ENCODE data around the gene INSYN1. TPM values are rescaled to one million over a fixed set of nuclear protein-coding genes. Genes with fewer than 3 reads are reported as not detected.

The INSYN1 gene
- total RNA-seq, 1 experiment from 2014 or later: not detected

DNA sequence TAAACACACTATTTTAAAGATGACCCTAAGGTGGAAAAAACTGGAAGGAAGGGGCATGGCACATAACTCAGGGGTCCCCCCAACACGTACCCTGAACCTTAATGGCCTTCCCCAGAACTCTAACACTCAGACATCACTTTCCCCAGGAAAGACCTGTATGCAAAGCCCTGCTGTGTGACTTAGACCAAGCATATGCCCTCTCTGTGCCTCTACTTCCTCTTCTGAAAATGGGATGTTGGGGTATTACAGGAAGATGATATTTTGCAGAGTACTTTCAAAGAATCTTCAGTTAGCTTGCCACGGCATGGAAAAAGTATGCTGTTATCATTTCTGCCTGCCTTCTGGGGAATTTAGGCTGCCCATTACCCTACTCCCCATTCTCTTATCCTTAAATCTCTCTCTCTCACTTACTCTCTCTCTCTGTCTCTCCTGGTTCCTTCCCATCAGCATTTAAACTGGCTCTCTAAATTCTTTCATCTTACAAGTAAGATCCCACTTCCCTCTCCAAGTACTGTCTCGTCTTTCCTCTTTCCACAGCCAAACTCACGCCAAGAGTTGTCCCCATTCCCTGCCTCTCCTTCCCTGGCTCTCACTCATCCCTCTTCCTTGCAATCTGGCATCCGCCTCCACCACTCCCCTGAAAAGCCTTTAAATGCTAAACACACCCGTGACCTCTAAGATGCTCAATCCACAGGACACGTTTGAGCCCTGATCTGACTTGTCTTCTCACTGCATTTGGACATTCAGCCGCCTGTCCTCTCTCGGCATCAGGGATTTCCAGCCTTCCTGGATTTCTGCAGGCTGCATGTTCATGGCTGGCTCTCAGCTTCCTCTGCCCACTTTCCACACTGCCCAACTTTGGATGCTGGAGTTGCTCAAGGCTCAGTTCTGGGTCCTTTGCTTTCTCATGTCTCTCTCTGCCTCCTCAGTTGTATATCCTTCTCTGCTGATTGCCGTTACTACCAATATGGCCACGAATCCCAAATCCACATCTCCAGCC is 7.5 kb upstream of the INSYN1 start:
- intact Hi-C loops (cut with micrococcal nuclease): no loop called here
- no TSS peak for BruUV-seq (replicated peaks)
- H3K4me1 ChIP-seq (ENCODE audit: insufficient read depth, low read length): no peaks in the 10 kb centered on the region
- no peaks in the 10 kb centered on the region for H3K9me3 ChIP-seq (ENCODE audit: low read length)
- ATAC-seq (no peak), DNase-seq (no peak)
- H3K9me2 ChIP-seq (replicated peaks; ENCODE audit: low read length): no peaks in the 10 kb centered on the region
- TF ChIP-seq EZH2phosphoT487 (IDR thresholded peaks at IDR 0.05; ENCODE audit: borderline replicate concordance, low read length): no peak
- no peak for TF ChIP-seq EZH2 (IDR thresholded peaks at IDR 0.05; ENCODE audit: low read length, unreplicated experiment)
- TF ChIP-seq, protein P1, sequence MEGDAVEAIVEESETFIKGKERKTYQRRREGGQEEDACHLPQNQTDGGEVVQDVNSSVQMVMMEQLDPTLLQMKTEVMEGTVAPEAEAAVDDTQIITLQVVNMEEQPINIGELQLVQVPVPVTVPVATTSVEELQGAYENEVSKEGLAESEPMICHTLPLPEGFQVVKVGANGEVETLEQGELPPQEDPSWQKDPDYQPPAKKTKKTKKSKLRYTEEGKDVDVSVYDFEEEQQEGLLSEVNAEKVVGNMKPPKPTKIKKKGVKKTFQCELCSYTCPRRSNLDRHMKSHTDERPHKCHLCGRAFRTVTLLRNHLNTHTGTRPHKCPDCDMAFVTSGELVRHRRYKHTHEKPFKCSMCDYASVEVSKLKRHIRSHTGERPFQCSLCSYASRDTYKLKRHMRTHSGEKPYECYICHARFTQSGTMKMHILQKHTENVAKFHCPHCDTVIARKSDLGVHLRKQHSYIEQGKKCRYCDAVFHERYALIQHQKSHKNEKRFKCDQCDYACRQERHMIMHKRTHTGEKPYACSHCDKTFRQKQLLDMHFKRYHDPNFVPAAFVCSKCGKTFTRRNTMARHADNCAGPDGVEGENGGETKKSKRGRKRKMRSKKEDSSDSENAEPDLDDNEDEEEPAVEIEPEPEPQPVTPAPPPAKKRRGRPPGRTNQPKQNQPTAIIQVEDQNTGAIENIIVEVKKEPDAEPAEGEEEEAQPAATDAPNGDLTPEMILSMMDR (conservative IDR thresholded peaks at IDR 0.05; ENCODE audit: low read depth, low read length): no peak
- no peaks in the 10 kb centered on the region for H3K36me3 ChIP-seq (ENCODE audit: low read depth, low read length)
- H2AFZ ChIP-seq (ENCODE audit: low read length): no peak overlapping the region
- H3F3A ChIP-seq (ENCODE audit: low read length, unreplicated experiment): no peaks in the 10 kb centered on the region
- H3K27ac ChIP-seq (ENCODE audit: low read length): no peak overlapping the region
- H3K27me3 ChIP-seq (ENCODE audit: low read length): peaks cover 84% of the 10 kb centered on the region
- no peak overlapping the region for H3K4me3 ChIP-seq (ENCODE audit: low read length)
- no peak overlapping the region for H3K9ac ChIP-seq (ENCODE audit: low read length)
- CTCF ChIA-PET: no interaction called here
- POLR2A ChIA-PET (ENCODE audit: unreplicated experiment): no interaction called here
- H4K20me1 ChIP-seq (ENCODE audit: low read length): no peaks in the 10 kb centered on the region
- H3K79me2 ChIP-seq (ENCODE audit: low read length): no peaks in the 10 kb centered on the region
- H3K4me2 ChIP-seq (ENCODE audit: low read length): no peak overlapping the region

DNA sequence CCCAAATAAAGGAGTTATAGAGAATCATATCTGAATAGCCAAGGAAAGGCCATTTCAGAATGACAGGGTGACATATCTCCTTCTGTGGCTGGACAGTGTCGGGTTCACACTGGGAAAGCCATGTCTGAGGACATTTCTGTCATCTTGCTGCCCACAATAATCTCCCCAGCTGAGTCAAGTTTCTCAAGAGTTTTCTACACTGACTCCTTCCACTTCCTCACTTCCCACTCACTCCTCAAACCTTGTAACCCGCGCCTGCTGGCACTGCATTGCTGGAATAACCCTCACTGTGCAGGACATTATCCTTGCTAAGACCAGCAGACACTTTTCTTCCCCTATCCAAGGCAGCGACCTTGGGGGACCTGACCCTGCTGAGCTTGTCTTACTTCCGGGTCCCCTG is 5.3 kb upstream of the INSYN1 start:
- H3K9me2 ChIP-seq (replicated peaks; ENCODE audit: low read length): no peaks in the 10 kb centered on the region
- BruUV-seq (replicated peaks): no TSS peak
- no peaks in the 10 kb centered on the region for H3K36me3 ChIP-seq (ENCODE audit: low read depth, low read length)
- H3F3A ChIP-seq (ENCODE audit: low read length, unreplicated experiment): no peaks in the 10 kb centered on the region
- TF ChIP-seq EZH2 (IDR thresholded peaks at IDR 0.05; ENCODE audit: low read length, unreplicated experiment): no peak
- TF ChIP-seq, protein P1 (conservative IDR thresholded peaks at IDR 0.05; ENCODE audit: low read depth, low read length): no peak
- TF ChIP-seq EZH2phosphoT487 (IDR thresholded peaks at IDR 0.05; ENCODE audit: borderline replicate concordance, low read length): no peak
- DNase-seq: no peak
- intact Hi-C loops (cut with micrococcal nuclease): no loop called here
- no peaks in the 10 kb centered on the region for H3K9me3 ChIP-seq (ENCODE audit: low read length)
- ChIA-PET CTCF (interaction anchor here (0.5 kb wide), 1 partner anchor 290 kb away, joined by 3 read pairs; no protein-coding TSS in a partner anchor), POLR2A (ENCODE audit: unreplicated experiment) (no interaction called here)
- no peak for ATAC-seq
- H3K27ac ChIP-seq (ENCODE audit: low read length): no peak overlapping the region
- no peak overlapping the region for H3K4me2 ChIP-seq (ENCODE audit: low read length)
- H3K4me3 ChIP-seq (ENCODE audit: low read length): no peak overlapping the region
- no peaks in the 10 kb centered on the region for H3K79me2 ChIP-seq (ENCODE audit: low read length)
- no peaks in the 10 kb centered on the region for H3K4me1 ChIP-seq (ENCODE audit: insufficient read depth, low read length)
- peaks cover 77% of the 10 kb centered on the region for H3K27me3 ChIP-seq (ENCODE audit: low read length)
- H3K9ac ChIP-seq (ENCODE audit: low read length): no peak overlapping the region
- no peak overlapping the region for H2AFZ ChIP-seq (ENCODE audit: low read length)
- no peaks in the 10 kb centered on the region for H4K20me1 ChIP-seq (ENCODE audit: low read length)

- H3K36me3 ChIP-seq (ENCODE audit: low read depth, low read length): no peaks in the 10 kb centered on the region
- no peak overlapping the region for H3K4me2 ChIP-seq (ENCODE audit: low read length)
- BruUV-seq (replicated peaks): no TSS peak
- no peaks in the 10 kb centered on the region for H3K4me1 ChIP-seq (ENCODE audit: insufficient read depth, low read length)
- no peaks in the 10 kb centered on the region for H3K79me2 ChIP-seq (ENCODE audit: low read length)
- intact Hi-C loops (cut with micrococcal nuclease): no loop called here
- no peak overlapping the region for H3K27ac ChIP-seq (ENCODE audit: low read length)
- H3F3A ChIP-seq (ENCODE audit: low read length, unreplicated experiment): no peaks in the 10 kb centered on the region
- H2AFZ ChIP-seq (ENCODE audit: low read length): no peak overlapping the region
- ChIA-PET CTCF (no interaction called here), POLR2A (ENCODE audit: unreplicated experiment) (no interaction called here)
- no peak overlapping the region for H3K4me3 ChIP-seq (ENCODE audit: low read length)
- ATAC-seq: no peak
- no peak for TF ChIP-seq EZH2phosphoT487 (IDR thresholded peaks at IDR 0.05; ENCODE audit: borderline replicate concordance, low read length)
- H3K9me3 ChIP-seq (ENCODE audit: low read length): no peaks in the 10 kb centered on the region
- DNase-seq: no peak
- H3K27me3 ChIP-seq (ENCODE audit: low read length): peaks cover 75% of the 10 kb centered on the region
- no peaks in the 10 kb centered on the region for H4K20me1 ChIP-seq (ENCODE audit: low read length)
- H3K9me2 ChIP-seq (replicated peaks; ENCODE audit: low read length): no peaks in the 10 kb centered on the region
- no peak overlapping the region for H3K9ac ChIP-seq (ENCODE audit: low read length)
These were observed 4.4 kb upstream of the INSYN1 start for GRCh38 chr15:73757571-73757970.
